Measurements from ENCODE around the gene GALNT6. TPM values are rescaled to one million over a fixed set of nuclear protein-coding genes. Genes with fewer than 3 reads are reported as not detected.
A peak's percentile ranks its signal among the peaks of the same experiment; 100 is the strongest.

The GALNT6 gene
- total RNA-seq, 1 donor from 2014 or later: not detected

DNA sequence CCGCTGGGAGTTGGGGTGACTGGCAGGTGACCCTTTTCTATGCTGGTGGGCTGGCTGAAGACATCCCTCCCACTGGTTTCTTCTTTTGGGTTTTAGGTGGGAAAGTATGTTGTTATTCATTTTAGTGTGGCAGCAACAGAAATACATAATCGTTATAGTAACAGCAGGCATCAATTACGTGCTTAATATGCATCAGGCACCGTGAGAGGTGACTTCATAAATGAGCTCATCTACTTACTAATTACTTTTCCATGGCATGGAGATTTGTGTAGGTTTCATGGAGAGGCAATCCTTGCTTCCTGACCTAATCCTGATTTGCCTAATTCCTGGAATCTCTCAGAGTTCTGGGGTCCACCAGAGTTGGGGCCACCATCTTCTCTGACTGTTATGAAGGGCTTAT is 31.4 kb downstream of the GALNT6 start:
- Histone ChIP-seq H3K79me2 (ENCODE audit: low read depth) (no peaks in the 10 kb centered on the region), H3K4me1 (no peaks in the 10 kb centered on the region), H3K27ac (no peak overlapping the region), H3K9me3 (ENCODE audit: low read depth) (no peaks in the 10 kb centered on the region), H3K27me3 (no peaks in the 10 kb centered on the region), H4K20me1 (ENCODE audit: low read depth) (no peaks in the 10 kb centered on the region), H3F3A (ENCODE audit: low read depth) (no peaks in the 10 kb centered on the region), H3K4me3 (no peak overlapping the region), H3K9ac (no peak overlapping the region), H2AFZ (replicated peaks) (no peak overlapping the region), H3K4me2 (no peak overlapping the region), H3K36me3 (no peaks in the 10 kb centered on the region)
- Mint-ChIP-seq H3K27me3 (ENCODE audit: insufficient read depth, low read depth) (peaks cover 6% of the 10 kb centered on the region), H3K4me3 (no peak overlapping the region), H3K4me1 (no peaks in the 10 kb centered on the region), H3K27ac (no peak overlapping the region), H3K36me3 (no peaks in the 10 kb centered on the region), H3K9me3 (no peaks in the 10 kb centered on the region)
- DNase-seq (ENCODE audit: low spot score): no peak
- no peak for TF ChIP-seq EZH2 (IDR thresholded peaks at IDR 0.05)
- no peak for TF ChIP-seq EZH2phosphoT487 (IDR thresholded peaks at IDR 0.05)
- TF ChIP-seq, protein P1, sequence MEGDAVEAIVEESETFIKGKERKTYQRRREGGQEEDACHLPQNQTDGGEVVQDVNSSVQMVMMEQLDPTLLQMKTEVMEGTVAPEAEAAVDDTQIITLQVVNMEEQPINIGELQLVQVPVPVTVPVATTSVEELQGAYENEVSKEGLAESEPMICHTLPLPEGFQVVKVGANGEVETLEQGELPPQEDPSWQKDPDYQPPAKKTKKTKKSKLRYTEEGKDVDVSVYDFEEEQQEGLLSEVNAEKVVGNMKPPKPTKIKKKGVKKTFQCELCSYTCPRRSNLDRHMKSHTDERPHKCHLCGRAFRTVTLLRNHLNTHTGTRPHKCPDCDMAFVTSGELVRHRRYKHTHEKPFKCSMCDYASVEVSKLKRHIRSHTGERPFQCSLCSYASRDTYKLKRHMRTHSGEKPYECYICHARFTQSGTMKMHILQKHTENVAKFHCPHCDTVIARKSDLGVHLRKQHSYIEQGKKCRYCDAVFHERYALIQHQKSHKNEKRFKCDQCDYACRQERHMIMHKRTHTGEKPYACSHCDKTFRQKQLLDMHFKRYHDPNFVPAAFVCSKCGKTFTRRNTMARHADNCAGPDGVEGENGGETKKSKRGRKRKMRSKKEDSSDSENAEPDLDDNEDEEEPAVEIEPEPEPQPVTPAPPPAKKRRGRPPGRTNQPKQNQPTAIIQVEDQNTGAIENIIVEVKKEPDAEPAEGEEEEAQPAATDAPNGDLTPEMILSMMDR (IDR thresholded peaks at IDR 0.05): no peak

DNA sequence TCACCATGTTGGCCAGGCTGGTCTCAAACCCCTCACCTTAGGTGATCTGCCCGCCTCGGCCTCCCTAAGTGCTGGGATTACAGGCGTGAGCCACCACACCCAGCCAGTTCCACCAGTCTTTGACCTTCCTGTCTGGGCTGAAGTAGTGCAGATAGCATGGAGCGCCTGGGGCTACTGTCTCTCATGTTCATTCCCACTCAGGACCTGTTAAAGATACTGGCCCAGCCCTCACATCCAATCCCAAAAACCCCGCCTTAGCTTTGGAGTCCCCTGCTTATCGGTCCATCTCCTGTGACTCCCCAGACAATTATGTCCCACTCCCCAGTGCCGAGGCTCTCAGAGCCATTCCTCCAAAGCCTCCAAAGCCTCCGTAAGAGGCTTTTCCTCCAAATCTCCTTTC is 32.7 kb downstream of the GALNT6 start:
- Histone ChIP-seq H3K27me3 (no peaks in the 10 kb centered on the region), H4K20me1 (ENCODE audit: low read depth) (no peaks in the 10 kb centered on the region), H3K4me1 (no peaks in the 10 kb centered on the region), H3K4me3 (no peak overlapping the region), H3K9me3 (ENCODE audit: low read depth) (no peaks in the 10 kb centered on the region), H3K9ac (no peak overlapping the region), H3F3A (ENCODE audit: low read depth) (no peaks in the 10 kb centered on the region), H3K36me3 (no peaks in the 10 kb centered on the region), H2AFZ (replicated peaks) (no peak overlapping the region), H3K27ac (no peak overlapping the region), H3K4me2 (no peak overlapping the region), H3K79me2 (ENCODE audit: low read depth) (no peaks in the 10 kb centered on the region)
- no peaks in the 10 kb centered on the region for H3K4me1 Mint-ChIP-seq
- no peaks in the 10 kb centered on the region for H3K9me3 Mint-ChIP-seq
- H3K4me3 Mint-ChIP-seq: no peak overlapping the region
- no peak for DNase-seq (ENCODE audit: low spot score)
- TF ChIP-seq EZH2 (IDR thresholded peaks at IDR 0.05) (no peak), EZH2phosphoT487 (IDR thresholded peaks at IDR 0.05) (no peak)
- TF ChIP-seq, protein P1 (IDR thresholded peaks at IDR 0.05): no peak
- H3K27me3 Mint-ChIP-seq (ENCODE audit: insufficient read depth, low read depth): peaks cover 9% of the 10 kb centered on the region
- peak overlapping the region; percentile 66 for H3K27ac Mint-ChIP-seq
- no peaks in the 10 kb centered on the region for H3K36me3 Mint-ChIP-seq

- no peaks in the 10 kb centered on the region for H3K36me3 ChIP-seq
- no peak overlapping the region for H2AFZ ChIP-seq (replicated peaks)
- TF ChIP-seq EZH2phosphoT487 (IDR thresholded peaks at IDR 0.05): no peak
- no peak for TF ChIP-seq EZH2 (IDR thresholded peaks at IDR 0.05)
- TF ChIP-seq, protein P1 (IDR thresholded peaks at IDR 0.05): no peak
- H3K4me1 ChIP-seq: no peaks in the 10 kb centered on the region
- no peak overlapping the region for H3K4me3 ChIP-seq
- Mint-ChIP-seq H3K27ac (no peak overlapping the region), H3K27me3 (ENCODE audit: insufficient read depth, low read depth) (peaks cover 9% of the 10 kb centered on the region), H3K4me3 (no peak overlapping the region), H3K9me3 (no peaks in the 10 kb centered on the region), H3K4me1 (no peaks in the 10 kb centered on the region), H3K36me3 (no peaks in the 10 kb centered on the region)
- no peak overlapping the region for H3K4me2 ChIP-seq
- no peaks in the 10 kb centered on the region for H4K20me1 ChIP-seq (ENCODE audit: low read depth)
- H3K27me3 ChIP-seq: no peaks in the 10 kb centered on the region
- DNase-seq (ENCODE audit: low spot score): no peak
- no peaks in the 10 kb centered on the region for H3K79me2 ChIP-seq (ENCODE audit: low read depth)
- no peaks in the 10 kb centered on the region for H3F3A ChIP-seq (ENCODE audit: low read depth)
- no peak overlapping the region for H3K27ac ChIP-seq
- no peaks in the 10 kb centered on the region for H3K9me3 ChIP-seq (ENCODE audit: low read depth)
- no peak overlapping the region for H3K9ac ChIP-seq
Measured at GRCh38 chr12:51357374-51358047, 33.7 kb downstream of the GALNT6 start.
